IMR-90 (cell line): ENCODE results near the gene ADAMTS9. TPM values are rescaled to one million over a fixed set of nuclear protein-coding genes. Genes with fewer than 3 reads are reported as not detected.

Experiments
- ATAC-seq: fragments of 200-7000 bp; cut with Tn5 transposase; 2 replicates; pipeline ENCODE4 v1.9.1; 2020; ENCODE audit warnings: low read depth, mild to moderate bottlenecking, moderate library complexity
- BruUV-seq: library from RNA; stranded (reverse); fragments of 400-500 nt; replicated peaks from 2 replicates; lab custom pipeline; 2021; lab: Mats Ljungman, UMichigan
- CTCF ChIA-PET: fragments of 300-600 bp; formaldehyde crosslinking; extraction: SDS; loops from one replicate; lab custom pipeline; 2021; ENCODE audit warnings: antibody characterized with exemption; lab: Yijun Ruan, JAX
- POLR2A ChIA-PET: fragments of 300-600 bp; sonication (Branson Sonifier 250); formaldehyde crosslinking; loops from one replicate; lab custom pipeline; 2022; ENCODE audit warnings: antibody characterized with exemption; ENCODE audit not compliant: unreplicated experiment; lab: Charles Lee
- DNase-seq: peaks from one replicate; pipeline ENCODE4 v3.0.0; 2013
- H2AFZ ChIP-seq: replicated peaks from 2 replicates; pipeline ENCODE3; 2013; ENCODE audit warnings: low read length, mild to moderate bottlenecking; ENCODE audit not compliant: poor library complexity
- H2AK5ac ChIP-seq: 2 replicates; pipeline ENCODE4 v1.6.1; 2013; ENCODE audit warnings: low read depth, low read length, inconsistent platforms
- H2AK9ac ChIP-seq: replicated peaks from 2 replicates; pipeline ENCODE3; 2013; ENCODE audit warnings: mild to moderate bottlenecking, low read depth, low read length, moderate library complexity; ENCODE audit not compliant: poor library complexity
- H2BK120ac ChIP-seq: 2 replicates; pipeline ENCODE4 v1.6.1; 2013; ENCODE audit warnings: low read depth, low read length, inconsistent platforms
- H2BK15ac ChIP-seq: 3 replicates; pipeline ENCODE4 v1.6.1; 2013; ENCODE audit warnings: low read depth, low read length, inconsistent platforms
- H2BK20ac ChIP-seq: 2 replicates; pipeline ENCODE4 v1.6.1; 2013; ENCODE audit warnings: low read depth, mild to moderate bottlenecking, inconsistent platforms, low read length, moderate library complexity
- H2BK5ac ChIP-seq: 2 replicates; pipeline ENCODE4 v1.6.1; 2013; ENCODE audit warnings: mild to moderate bottlenecking, low read depth, low read length, inconsistent platforms; ENCODE audit not compliant: poor library complexity, severe bottlenecking
- H3K14ac ChIP-seq: replicated peaks from 2 replicates; pipeline ENCODE4 v1.6.1; 2013; ENCODE audit warnings: low read depth, low read length, inconsistent platforms
- H3K18ac ChIP-seq: 2 replicates; pipeline ENCODE4 v1.6.1; 2013; ENCODE audit warnings: low read depth, low read length, control low read depth
- H3K23ac ChIP-seq: 2 replicates; pipeline ENCODE4 v1.6.1; 2013; ENCODE audit warnings: low read depth, low read length, inconsistent platforms
- H3K27ac ChIP-seq: 2 replicates; pipeline ENCODE4 v1.5.1; 2013; ENCODE audit warnings: mild to moderate bottlenecking, control low read depth, low read length; ENCODE audit not compliant: insufficient read depth
- H3K27me3 ChIP-seq: 2 replicates; pipeline ENCODE4 v1.6.1; 2013; ENCODE audit warnings: low read length; ENCODE audit not compliant: control insufficient read depth, insufficient read depth
- H3K36me3 ChIP-seq: 2 replicates; pipeline ENCODE4 v1.6.1; 2013; ENCODE audit warnings: low read length, mixed read lengths; ENCODE audit not compliant: control insufficient read depth, insufficient read depth
- H3K4ac ChIP-seq: 2 replicates; pipeline ENCODE4 v1.6.1; 2013; ENCODE audit warnings: low read depth, low read length, inconsistent platforms
- H3K4me1 ChIP-seq: 2 replicates; pipeline ENCODE4 v1.6.1; 2013; ENCODE audit warnings: low read length, mixed read lengths; ENCODE audit not compliant: control insufficient read depth, insufficient read depth
- H3K4me2 ChIP-seq: 2 replicates; pipeline ENCODE4 v1.6.1; 2013; ENCODE audit warnings: low read depth, mild to moderate bottlenecking, control low read depth, low read length, moderate library complexity
- H3K4me3 ChIP-seq: 2 replicates; pipeline ENCODE4 v1.5.1; 2013; ENCODE audit warnings: low read depth, mild to moderate bottlenecking, control low read depth, low read length, moderate library complexity; ENCODE audit not compliant: insufficient read depth
- H3K56ac ChIP-seq: 2 replicates; pipeline ENCODE4 v1.6.1; 2013; ENCODE audit warnings: low read length, inconsistent platforms; ENCODE audit not compliant: insufficient read depth; ENCODE audit errors: extremely low read depth
- H3K79me1 ChIP-seq, 2 experiments: 2 replicates each; pipeline ENCODE4 v1.6.1; 2013; ENCODE audit warnings: low read length in 2 of 2, inconsistent platforms in 1 of 2, low read depth in 1 of 2
- H3K9ac ChIP-seq: 2 replicates; pipeline ENCODE4 v1.6.1; 2013; ENCODE audit warnings: low read depth, low read length, control low read depth
- H3K9me1 ChIP-seq: 2 replicates; pipeline ENCODE4 v1.6.1; 2013; ENCODE audit warnings: low read length, inconsistent platforms; ENCODE audit not compliant: insufficient read depth
- H3K9me3 ChIP-seq: 2 replicates; pipeline ENCODE4 v1.6.1; 2013; ENCODE audit warnings: low read length; ENCODE audit not compliant: control insufficient read depth, insufficient read depth
- H4K20me1 ChIP-seq: 2 replicates; pipeline ENCODE4 v1.6.1; 2013; ENCODE audit warnings: low read length, inconsistent platforms; ENCODE audit not compliant: insufficient read depth
- H4K5ac ChIP-seq: 2 replicates; pipeline ENCODE4 v1.6.1; 2013; ENCODE audit warnings: mild to moderate bottlenecking, low read depth, low read length, control low read depth
- H4K8ac ChIP-seq, 2 experiments: 2 replicates each; pipeline ENCODE4 v1.6.1; 2013; ENCODE audit warnings: low read depth in 2 of 2, low read length in 2 of 2, control low read depth in 1 of 2, inconsistent platforms in 1 of 2
- H4K91ac ChIP-seq: 2 replicates; pipeline ENCODE4 v1.6.1; 2013; ENCODE audit warnings: low read depth, low read length, inconsistent platforms; ENCODE audit not compliant: insufficient read depth
- BHLHE40 ChIP-seq: fragments of 150-350 bp; IDR thresholded peaks from 2 replicates; pipeline ENCODE4 v1.6.1; 2016; ENCODE audit warnings: mild to moderate bottlenecking, low read depth, low read length
- CEBPB ChIP-seq: IDR thresholded peaks from 2 replicates; pipeline ENCODE4 v1.6.1; 2012; ENCODE audit warnings: low read depth, low read length, improper control_type of control experiment
- CHD1 ChIP-seq: IDR thresholded peaks from 2 replicates; pipeline ENCODE4 v1.6.1; 2012; ENCODE audit warnings: low read depth, low read length, improper control_type of control experiment
- FOS ChIP-seq: fragments of 150-350 bp; IDR thresholded peaks from 2 replicates; pipeline ENCODE4 v1.6.1; 2016; ENCODE audit warnings: low read depth, low read length
- MAFK ChIP-seq: IDR thresholded peaks from 2 replicates; pipeline ENCODE4 v1.6.1; 2012; ENCODE audit warnings: low read depth, low read length, improper control_type of control experiment
- MAZ ChIP-seq: IDR thresholded peaks from 2 replicates; pipeline ENCODE4 v1.6.1; 2012; ENCODE audit warnings: low read depth, mild to moderate bottlenecking, low read length, improper control_type of control experiment, moderate library complexity, borderline replicate concordance
- MXI1 ChIP-seq: IDR thresholded peaks from 2 replicates; pipeline ENCODE4 v1.6.1; 2012; ENCODE audit warnings: low read depth, mild to moderate bottlenecking, low read length, moderate library complexity, borderline replicate concordance
- NFE2L2 ChIP-seq: fragments of 150-350 bp; IDR thresholded peaks from 2 replicates; pipeline ENCODE4 v1.6.1; 2016; ENCODE audit warnings: low read depth, mild to moderate bottlenecking, low read length
- POLR2A ChIP-seq: IDR thresholded peaks from 2 replicates; pipeline ENCODE4 v1.6.1; 2012; ENCODE audit warnings: mild to moderate bottlenecking, low read depth, low read length
- RAD21 ChIP-seq: IDR thresholded peaks from 2 replicates; pipeline ENCODE4 v1.6.1; 2012; ENCODE audit warnings: low read length, improper control_type of control experiment
- RCOR1 ChIP-seq: IDR thresholded peaks from 2 replicates; pipeline ENCODE4 v1.6.1; 2012; ENCODE audit warnings: mild to moderate bottlenecking, low read length, improper control_type of control experiment; ENCODE audit not compliant: insufficient replicate concordance
- RFX5 ChIP-seq: IDR thresholded peaks from 2 replicates; pipeline ENCODE4 v1.8.0; 2012; ENCODE audit warnings: low read depth, mild to moderate bottlenecking, low read length, moderate library complexity
- SMC3 ChIP-seq: fragments of 150-350 bp; IDR thresholded peaks from 2 replicates; pipeline ENCODE4 v1.6.1; 2016; ENCODE audit warnings: low read depth, mild to moderate bottlenecking, antibody characterized with exemption, low read length, moderate library complexity
- WGBS, 2 experiments: methylation state at CpG; one replicate each; pipeline versions ENCODE4 v1.1.5 to v1.1.7; 2013; ENCODE audit warnings: missing lambda C conversion rate in 2 of 2; ENCODE audit not compliant: insufficient read length in 1 of 2; ENCODE audit errors: extremely low coverage in 2 of 2; 5-methylcytosine and 5-hydroxymethylcytosine counted together
- dilution Hi-C: fragments of 300-500 bp; cut with HindIII; formaldehyde crosslinking; loops from one replicate; pipeline ENCODE4 v1.14.3; 2018; ENCODE audit warnings: low sequenced_read_pairs; ENCODE audit not compliant: unreplicated experiment
- in situ Hi-C: fragments of 300-500 bp; cut with MboI; formaldehyde crosslinking; loops from 3 replicates; pipeline ENCODE4 v1.14.3; 2019; ENCODE audit warnings: low sequenced_read_pairs, inconsistent platforms, mixed read lengths
- intact Hi-C: fragments of 100-400 bp; cut with micrococcal nuclease; formaldehyde crosslinking; loops from 2 replicates; pipeline ENCODE4 v1.10.0; 2022
- polyA plus RNA-seq, 3 experiments: library from polyadenylated mRNA; depleted of rRNA; stranded (reverse); fragments of >200 nt; gene quantifications; 2 replicates each; pipeline ENCODE4 v1.2.3, GENCODE V29; 2012; ENCODE audit warnings: low replicate concordance in 1 of 3
- total RNA-seq: library from RNA; depleted of rRNA; stranded (reverse); fragments of >200 nt; gene quantifications from 2 replicates; pipeline ENCODE4 v1.2.3, GENCODE V29; 2012
- TF ChIP-seq, protein P1 (sequence below): fragments of 150-350 bp; IDR thresholded peaks from 2 replicates; pipeline ENCODE4 v1.6.1; 2017; ENCODE audit warnings: mild to moderate bottlenecking, antibody characterized with exemption, low read length, low read depth
- TF ChIP-seq, protein P2 (sequence below): conservative IDR thresholded peaks from 2 replicates; pipeline ENCODE4 v1.5.1; 2012; ENCODE audit warnings: mild to moderate bottlenecking, low read depth, low read length, improper control_type of control experiment
- TF ChIP-seq, protein P3 (sequence below): fragments of 150-350 bp; IDR thresholded peaks from 2 replicates; pipeline ENCODE4 v1.6.1; 2016; ENCODE audit warnings: low read depth, mild to moderate bottlenecking, low read length, moderate library complexity, borderline replicate concordance

ADAMTS9 gene
- total and polyA plus RNA-seq, 2 of the 4 experiments (the other 2 are of a cell fraction) = 0.55 to 1.1 TPM

DNA sequence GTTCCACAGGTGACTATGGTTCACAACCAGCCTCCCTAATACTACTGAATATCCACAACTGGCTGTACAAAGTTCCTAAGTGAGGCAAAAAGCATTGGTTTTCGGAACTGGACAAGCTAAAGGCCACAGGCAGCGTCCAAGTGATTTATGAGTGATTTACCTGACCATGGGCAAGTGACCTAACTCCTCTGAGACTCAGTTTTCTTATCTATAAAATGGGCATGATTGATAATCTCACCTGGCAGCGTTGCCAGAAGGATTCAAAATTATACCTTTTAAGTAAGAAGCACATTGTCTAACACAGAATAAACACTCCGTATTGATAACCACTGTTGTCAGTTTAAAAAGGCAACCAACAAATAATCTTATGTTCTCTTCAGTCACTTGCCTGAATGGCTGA, 29.8 kb downstream of the ADAMTS9 start:
- WGBS, 2 experiments = 100% methylated on average over 1 of the region's 4 CpGs; no CpG with 5 or more reads in 1 of the 2 experiments
- Histone ChIP-seq H2AK5ac (no peak overlapping the region), H3K36me3 (peaks cover 10% of the 10 kb centered on the region), H4K5ac (no peak overlapping the region), H3K4me2 (no peak overlapping the region), H2AK9ac (no peak overlapping the region), H3K4me1 (no peaks in the 10 kb centered on the region), H3K27ac (no peak overlapping the region), H3K27me3 (no peaks in the 10 kb centered on the region), H2BK15ac (no peak overlapping the region), H4K20me1 (no peaks in the 10 kb centered on the region), H2BK20ac (no peak overlapping the region), H3K9me3 (no peaks in the 10 kb centered on the region), H2BK5ac (no peak overlapping the region), H3K14ac (no peak overlapping the region), H4K8ac (no peak overlapping the region), H3K9me1 (no peaks in the 10 kb centered on the region; the same call in 1 of the 2 replicates), H2BK120ac (no peak overlapping the region), H3K4me3 (no peak overlapping the region), H3K18ac (no peak overlapping the region), H2AFZ (no peak overlapping the region), H3K9ac (no peak overlapping the region), H3K23ac (no peak overlapping the region), H3K4ac (no peak overlapping the region), H3K79me1 (no peaks in the 10 kb centered on the region), H4K91ac (no peak overlapping the region), H3K56ac (no peak overlapping the region)
- in situ Hi-C loops = no loop called here
- ChIA-PET POLR2A (no interaction called here), CTCF (no interaction called here)
- BruUV-seq = no TSS peak
- ATAC-seq = no peak
- intact Hi-C loops = no loop called here
- DNase-seq = no peak
- dilution Hi-C loops = no loop called here
- TF ChIP-seq MAFK (no peak), MXI1 (no peak), POLR2A (no peak), RCOR1 (no peak), SMC3 (no peak), MAZ (no peak), CEBPB (no peak), FOS (no peak), RAD21 (no peak), CHD1 (no peak), RFX5 (no peak), NFE2L2 (no peak), BHLHE40 (no peak)
- TF ChIP-seq, protein P1, sequence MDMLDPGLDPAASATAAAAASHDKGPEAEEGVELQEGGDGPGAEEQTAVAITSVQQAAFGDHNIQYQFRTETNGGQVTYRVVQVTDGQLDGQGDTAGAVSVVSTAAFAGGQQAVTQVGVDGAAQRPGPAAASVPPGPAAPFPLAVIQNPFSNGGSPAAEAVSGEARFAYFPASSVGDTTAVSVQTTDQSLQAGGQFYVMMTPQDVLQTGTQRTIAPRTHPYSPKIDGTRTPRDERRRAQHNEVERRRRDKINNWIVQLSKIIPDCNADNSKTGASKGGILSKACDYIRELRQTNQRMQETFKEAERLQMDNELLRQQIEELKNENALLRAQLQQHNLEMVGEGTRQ = no peak
- TF ChIP-seq, protein P2, sequence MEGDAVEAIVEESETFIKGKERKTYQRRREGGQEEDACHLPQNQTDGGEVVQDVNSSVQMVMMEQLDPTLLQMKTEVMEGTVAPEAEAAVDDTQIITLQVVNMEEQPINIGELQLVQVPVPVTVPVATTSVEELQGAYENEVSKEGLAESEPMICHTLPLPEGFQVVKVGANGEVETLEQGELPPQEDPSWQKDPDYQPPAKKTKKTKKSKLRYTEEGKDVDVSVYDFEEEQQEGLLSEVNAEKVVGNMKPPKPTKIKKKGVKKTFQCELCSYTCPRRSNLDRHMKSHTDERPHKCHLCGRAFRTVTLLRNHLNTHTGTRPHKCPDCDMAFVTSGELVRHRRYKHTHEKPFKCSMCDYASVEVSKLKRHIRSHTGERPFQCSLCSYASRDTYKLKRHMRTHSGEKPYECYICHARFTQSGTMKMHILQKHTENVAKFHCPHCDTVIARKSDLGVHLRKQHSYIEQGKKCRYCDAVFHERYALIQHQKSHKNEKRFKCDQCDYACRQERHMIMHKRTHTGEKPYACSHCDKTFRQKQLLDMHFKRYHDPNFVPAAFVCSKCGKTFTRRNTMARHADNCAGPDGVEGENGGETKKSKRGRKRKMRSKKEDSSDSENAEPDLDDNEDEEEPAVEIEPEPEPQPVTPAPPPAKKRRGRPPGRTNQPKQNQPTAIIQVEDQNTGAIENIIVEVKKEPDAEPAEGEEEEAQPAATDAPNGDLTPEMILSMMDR = no peak
- TF ChIP-seq, protein P3, sequence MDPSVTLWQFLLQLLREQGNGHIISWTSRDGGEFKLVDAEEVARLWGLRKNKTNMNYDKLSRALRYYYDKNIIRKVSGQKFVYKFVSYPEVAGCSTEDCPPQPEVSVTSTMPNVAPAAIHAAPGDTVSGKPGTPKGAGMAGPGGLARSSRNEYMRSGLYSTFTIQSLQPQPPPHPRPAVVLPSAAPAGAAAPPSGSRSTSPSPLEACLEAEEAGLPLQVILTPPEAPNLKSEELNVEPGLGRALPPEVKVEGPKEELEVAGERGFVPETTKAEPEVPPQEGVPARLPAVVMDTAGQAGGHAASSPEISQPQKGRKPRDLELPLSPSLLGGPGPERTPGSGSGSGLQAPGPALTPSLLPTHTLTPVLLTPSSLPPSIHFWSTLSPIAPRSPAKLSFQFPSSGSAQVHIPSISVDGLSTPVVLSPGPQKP = no peak
